Kidney (tissue), 14 donors: ENCODE results near the gene RHOT2. TPM values are rescaled to one million over a fixed set of nuclear protein-coding genes. Genes with fewer than 3 reads are reported as not detected.

Experiments used
- DNase-seq, 5 donors: peaks; one replicate each; pipeline ENCODE4 v3.0.0-alpha.2; 2013 to 2020
- FAIRE-seq: peaks from 2 replicates; lab custom pipeline; 2012; peaks lifted over from hg19 to GRCh38; lab: Jason Lieb, UNC
- H3K27ac ChIP-seq, 2 donors: one replicate each; pipeline ENCODE4 v1.7.0; 2013; ENCODE audit warnings: low read depth in 2 of 2, low read length in 2 of 2, inconsistent platforms in 1 of 2
- H3K27me3 ChIP-seq: one replicate; pipeline ENCODE4 v1.7.1; 2013; ENCODE audit warnings: low read length, inconsistent platforms; ENCODE audit not compliant: control insufficient read depth, insufficient read depth
- H3K36me3 ChIP-seq, 3 donors: one replicate each; pipeline versions ENCODE4 v1.7.0 to v1.7.1; 2013; ENCODE audit warnings: low read length in 3 of 3, control low read depth in 1 of 3, inconsistent platforms in 1 of 3; ENCODE audit not compliant: insufficient read depth in 3 of 3, control insufficient read depth in 2 of 3
- H3K4me1 ChIP-seq, 3 donors: one replicate each; pipeline versions ENCODE4 v1.7.0 to v1.7.1; 2013; ENCODE audit warnings: low read length in 3 of 3, inconsistent platforms in 1 of 3, low read depth in 1 of 3; ENCODE audit not compliant: control insufficient read depth in 2 of 3, insufficient read depth in 2 of 3
- H3K4me3 ChIP-seq, 3 donors: one replicate each; pipeline versions ENCODE4 v1.7.0 to v1.8.1; 2013; ENCODE audit warnings: low read length in 3 of 3, control low read depth in 1 of 3, inconsistent platforms in 1 of 3
- H3K9ac ChIP-seq, 3 donors: one replicate each; pipeline versions ENCODE4 v1.7.0 to v1.7.1; 2013; ENCODE audit warnings: low read length in 3 of 3, control low read depth in 1 of 3, inconsistent platforms in 1 of 3
- H3K9me3 ChIP-seq, 3 donors: one replicate each; pipeline versions ENCODE4 v1.7.0 to v1.7.1; 2013; ENCODE audit warnings: low read length in 3 of 3, control low read depth in 1 of 3, inconsistent platforms in 1 of 3; ENCODE audit not compliant: control insufficient read depth in 2 of 3, insufficient read depth in 1 of 3
- CTCF ChIP-seq: IDR thresholded peaks from 3 replicates; pipeline ENCODE4 v1.5.1; 2012; ENCODE audit warnings: mild to moderate bottlenecking, moderate library complexity, borderline replicate concordance; ENCODE audit not compliant: insufficient read depth; ENCODE audit errors: extremely low read depth
- intact Hi-C: fragments of 100-400 bp; cut with DNase I; formaldehyde crosslinking; loops from one replicate; pipeline ENCODE4 v1.11.1; 2022
- polyA plus RNA-seq: library from polyadenylated mRNA; stranded (reverse); fragments of 350-450 nt; fragmentation: Illumina TruSeq; extraction: RNeasy Lipid Tissue Mini Kit (QIAGEN cat#74804); gene quantifications from one replicate; pipeline ENCODE4 v1.2.3, GENCODE V29; 2014; ENCODE audit warnings: low read depth, low replicate concordance; ENCODE audit not compliant: insufficient read depth
- total RNA-seq: library from RNA; stranded (reverse); fragmentation: NEBNext Ultra II Directional; extraction: Animal tissue kit (Norgen Biotek cat#: 25700); gene quantifications from one replicate; pipeline ENCODE4 v1.2.1, GENCODE V29; 2021
- donor health status: control.
- donor health status: control.
- donor health status: control.
- donor health status: control.
- donor health status: control.
- donor health status: DM: yes; HTN: yes; CAD: no.
- donor health status: Normal renal cell carcinoma (clear cell type).

Gene RHOT2
- total and polyA plus RNA-seq, 2 donors from 2014 or later, result 90.5 to 117 TPM

GRCh38 chr16:649631-650030 lies 18.3 kb upstream of the RHOT2 start:
- peak overlapping the region in 1 of 3 donors; percentile 46 for H3K9ac ChIP-seq
- peaks cover 0 to 34% (median 12%) of the 10 kb centered on the region in 3 donors for H3K4me1 ChIP-seq
- no peaks in the 10 kb centered on the region for H3K36me3 ChIP-seq
- no peak for DNase-seq
- H3K27me3 ChIP-seq, result no peaks in the 10 kb centered on the region
- no peak for TF ChIP-seq CTCF
- H3K4me3 ChIP-seq, result peak overlapping the region in 2 of 3 donors; percentile 29 to 56
- no peaks in the 10 kb centered on the region for H3K9me3 ChIP-seq
- intact Hi-C loops, result no loop called here
- no peak for FAIRE-seq
- no peak overlapping the region for H3K27ac ChIP-seq

- no peak for DNase-seq
- Histone ChIP-seq H3K27ac (no peak overlapping the region), H3K9ac (no peak overlapping the region), H3K36me3 (no peaks in the 10 kb centered on the region), H3K27me3 (no peaks in the 10 kb centered on the region), H3K9me3 (no peaks in the 10 kb centered on the region), H3K4me1 (peaks cover 0 to 21% (median 3%) of the 10 kb centered on the region in 3 donors), H3K4me3 (no peak overlapping the region)
- FAIRE-seq, result no peak
- intact Hi-C loops, result no loop called here
- no peak for TF ChIP-seq CTCF
These were observed 16.1 kb upstream of the RHOT2 start for GRCh38 chr16:651844-652243.

GRCh38 chr16:652454-653305 lies 15.3 kb upstream of the RHOT2 start:
- TF ChIP-seq CTCF, result no peak
- H3K9me3 ChIP-seq, result no peaks in the 10 kb centered on the region
- H3K9ac ChIP-seq, result no peak overlapping the region
- H3K27ac ChIP-seq, result no peak overlapping the region
- FAIRE-seq (no peak), DNase-seq (no peak)
- H3K4me1 ChIP-seq, result peaks cover 0 to 15% (median 0%) of the 10 kb centered on the region in 3 donors
- H3K4me3 ChIP-seq, result no peak overlapping the region
- intact Hi-C loops, result no loop called here
- no peaks in the 10 kb centered on the region for H3K27me3 ChIP-seq
- H3K36me3 ChIP-seq, result no peaks in the 10 kb centered on the region
